Epithelial cell of proximal tubule (primary cell): ENCODE data around the gene HS3ST5. TPM values are rescaled to one million over a fixed set of nuclear protein-coding genes. Genes with fewer than 3 reads are reported as not detected.

Experiments
- DNase-seq: peaks from one replicate; pipeline ENCODE4 v3.0.0-alpha.2; 2011; ENCODE audit warnings: low read depth
- H3K4me3 ChIP-seq: 2 replicates; pipeline ENCODE4 v1.5.1; 2011; ENCODE audit warnings: low read depth, mild to moderate bottlenecking, low read length
- total RNA-seq: library from RNA; depleted of rRNA; stranded (reverse); fragments of >200 nt; gene quantifications from 2 replicates; pipeline ENCODE4 v1.2.3, GENCODE V29; 2015
- TF ChIP-seq, protein P1 (sequence below): conservative IDR thresholded peaks from 2 replicates; pipeline ENCODE4 v1.5.1; 2012; ENCODE audit warnings: low read depth, mild to moderate bottlenecking, low read length

The HS3ST5 gene
- total RNA-seq, 1 donor from 2014 or later = 0.17 TPM

- TF ChIP-seq, protein P1, sequence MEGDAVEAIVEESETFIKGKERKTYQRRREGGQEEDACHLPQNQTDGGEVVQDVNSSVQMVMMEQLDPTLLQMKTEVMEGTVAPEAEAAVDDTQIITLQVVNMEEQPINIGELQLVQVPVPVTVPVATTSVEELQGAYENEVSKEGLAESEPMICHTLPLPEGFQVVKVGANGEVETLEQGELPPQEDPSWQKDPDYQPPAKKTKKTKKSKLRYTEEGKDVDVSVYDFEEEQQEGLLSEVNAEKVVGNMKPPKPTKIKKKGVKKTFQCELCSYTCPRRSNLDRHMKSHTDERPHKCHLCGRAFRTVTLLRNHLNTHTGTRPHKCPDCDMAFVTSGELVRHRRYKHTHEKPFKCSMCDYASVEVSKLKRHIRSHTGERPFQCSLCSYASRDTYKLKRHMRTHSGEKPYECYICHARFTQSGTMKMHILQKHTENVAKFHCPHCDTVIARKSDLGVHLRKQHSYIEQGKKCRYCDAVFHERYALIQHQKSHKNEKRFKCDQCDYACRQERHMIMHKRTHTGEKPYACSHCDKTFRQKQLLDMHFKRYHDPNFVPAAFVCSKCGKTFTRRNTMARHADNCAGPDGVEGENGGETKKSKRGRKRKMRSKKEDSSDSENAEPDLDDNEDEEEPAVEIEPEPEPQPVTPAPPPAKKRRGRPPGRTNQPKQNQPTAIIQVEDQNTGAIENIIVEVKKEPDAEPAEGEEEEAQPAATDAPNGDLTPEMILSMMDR = no peak
- no peak overlapping the region for H3K4me3 ChIP-seq
- DNase-seq = no peak
These were observed 82.0 kb downstream of the HS3ST5 start for GRCh38 chr6:114260810-114261209.

DNA sequence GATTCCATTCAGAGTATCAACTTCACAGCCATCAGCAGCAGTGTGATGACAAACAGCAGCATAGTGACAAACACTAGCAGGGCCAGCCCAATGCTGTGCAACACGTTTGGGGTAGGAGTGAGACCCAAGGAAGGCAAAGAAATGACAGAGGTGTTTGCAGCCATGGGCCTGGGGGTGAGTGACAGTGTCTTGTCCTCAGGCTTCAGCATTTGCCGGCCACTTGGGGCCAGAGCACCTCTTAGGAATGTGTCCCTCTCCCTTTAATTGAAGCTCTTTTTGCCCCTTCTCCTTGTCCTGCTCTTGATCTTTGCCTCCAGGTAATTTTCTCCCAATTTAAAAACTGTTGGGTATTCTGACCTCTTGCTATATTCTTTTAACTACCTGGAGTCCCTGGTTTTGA lies 84.4 kb downstream of the HS3ST5 start:
- TF ChIP-seq, protein P1 = no peak
- no peak overlapping the region for H3K4me3 ChIP-seq
- DNase-seq = no peak

DNA sequence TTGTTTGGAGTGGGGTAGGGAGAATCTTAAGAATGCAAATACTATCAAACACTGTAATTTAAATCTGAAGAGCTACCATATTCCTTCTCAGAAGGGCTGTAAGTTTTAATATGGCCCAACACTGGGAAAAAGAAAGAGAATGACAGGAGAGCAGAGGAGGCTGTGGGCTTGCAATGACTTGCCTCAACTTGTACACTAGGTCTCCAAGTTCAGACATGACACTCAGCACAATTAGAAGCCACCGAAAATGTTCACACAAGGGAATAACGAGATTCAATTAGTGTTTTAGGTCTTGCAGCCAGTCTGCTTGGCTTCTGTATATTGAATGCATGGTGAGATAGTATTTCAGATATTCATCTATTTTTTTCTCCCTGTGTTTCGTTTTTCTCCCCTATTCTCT lies 89.4 kb downstream of the HS3ST5 start:
- DNase-seq = no peak
- TF ChIP-seq, protein P1 = no peak
- no peak overlapping the region for H3K4me3 ChIP-seq

DNA sequence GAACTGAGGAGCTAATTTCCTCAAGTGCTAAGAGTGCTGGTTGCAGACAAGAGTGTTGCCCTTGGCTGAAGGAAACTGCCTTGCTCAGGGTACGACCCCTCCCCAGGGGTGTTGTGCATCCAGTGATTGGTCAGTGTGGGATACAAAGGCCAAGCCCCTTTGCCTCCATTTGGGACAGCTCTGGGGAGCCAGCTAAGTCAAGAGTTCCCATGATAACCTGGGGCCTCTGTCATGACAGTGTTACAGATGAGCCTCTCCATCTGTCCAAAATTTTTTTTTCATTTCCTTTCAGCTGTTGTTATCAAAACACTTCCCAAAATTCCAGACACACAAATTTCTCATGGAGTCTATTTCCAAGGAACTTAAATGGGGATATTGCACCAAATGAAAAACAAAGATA lies 93.3 kb downstream of the HS3ST5 start:
- no peak for DNase-seq
- TF ChIP-seq, protein P1 = no peak
- no peak overlapping the region for H3K4me3 ChIP-seq

GRCh38 chr6:114247101-114247500 lies 95.7 kb downstream of the HS3ST5 start:
- no peak for DNase-seq
- TF ChIP-seq, protein P1 = no peak
- H3K4me3 ChIP-seq = no peak overlapping the region

DNA sequence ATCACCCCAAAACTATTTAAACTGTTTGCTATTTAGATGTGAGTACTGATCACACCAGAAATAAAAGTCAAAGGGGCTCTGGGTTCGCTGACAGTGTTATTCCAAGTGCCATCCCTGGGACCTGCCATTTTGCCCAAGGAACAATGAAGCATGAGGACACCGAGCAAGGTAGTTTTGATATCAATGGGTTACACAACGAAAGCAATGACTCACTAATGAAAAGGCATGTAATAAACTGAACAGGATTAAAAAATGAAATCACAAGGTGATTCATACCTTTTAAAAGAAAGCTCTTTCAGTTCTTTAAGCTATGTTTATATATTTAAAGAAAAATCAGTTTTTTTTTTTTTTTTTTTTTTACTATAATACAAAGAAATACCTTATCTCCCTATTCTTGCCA lies 102.0 kb downstream of the HS3ST5 start:
- TF ChIP-seq, protein P1 = no peak
- no peak for DNase-seq

DNA sequence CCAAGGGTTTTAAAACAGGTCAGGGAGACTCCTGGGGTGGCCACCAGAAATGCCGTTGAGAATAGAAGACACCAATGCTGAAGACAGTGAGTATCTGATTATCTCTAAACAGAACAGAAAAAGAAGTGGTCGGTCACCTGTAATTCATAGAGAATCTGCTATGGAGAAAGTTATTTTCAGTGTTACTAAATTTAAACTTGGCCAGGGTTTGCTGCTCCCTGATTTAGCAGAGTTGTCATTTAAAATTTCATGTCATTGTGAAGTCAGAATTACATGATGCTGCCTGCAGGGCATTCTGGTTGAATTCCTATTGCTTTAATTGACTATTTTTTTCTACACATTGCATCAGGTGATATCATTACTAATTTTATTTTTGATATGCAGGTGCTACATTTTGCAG lies 114.1 kb downstream of the HS3ST5 start:
- no peak for DNase-seq
- TF ChIP-seq, protein P1 = no peak
- no peak overlapping the region for H3K4me3 ChIP-seq

More for the DNA sequence above, 102.0 kb downstream of the HS3ST5 start:
- H3K4me3 ChIP-seq = no peak overlapping the region
